Measurements from ENCODE around the gene CREB5. TPM values are rescaled to one million over a fixed set of nuclear protein-coding genes. Genes with fewer than 3 reads are reported as not detected.

Gene CREB5
- total and polyA plus RNA-seq, 2 of the 13 experiments (the other 11 are each of a cell fraction or from before 2014, with no cell fraction given): 0.38 to 0.71 TPM

GRCh38 chr7:28853834-28854749, 441.8 kb downstream of the CREB5 start (continued):
- TF ChIP-seq DDIT3 (CRISPR knock-in tag; IDR thresholded peaks at IDR 0.05) (no peak), YEATS4 (CRISPR knock-in tag; IDR thresholded peaks at IDR 0.05; ENCODE audit: borderline replicate concordance) (0 out of 2 replicates have a peak, but pooled peaks have one; percentile 27), NRL (CRISPR knock-in tag; IDR thresholded peaks at IDR 0.05; ENCODE audit: borderline replicate concordance) (0 out of 2 replicates have a peak, but pooled peaks have one; percentile 70), ZMYM4 (CRISPR knock-in tag; IDR thresholded peaks at IDR 0.05) (peak; percentile 49; the same call in 1 of the 2 replicates), SMC3 (IDR thresholded peaks at IDR 0.05; ENCODE audit: low read length) (peak; percentile 35; the same call in 1 of the 2 replicates), ZNF607 (CRISPR knock-in tag; IDR thresholded peaks at IDR 0.05; ENCODE audit: borderline replicate concordance) (no peak), CCDC6 (CRISPR knock-in tag; IDR thresholded peaks at IDR 0.05) (0 out of 2 replicates have a peak, but pooled peaks have one; percentile 45), ZNF770 (CRISPR knock-in tag; IDR thresholded peaks at IDR 0.05) (peak; percentile 80; the same call in 1 of the 2 replicates), ZNF576 (CRISPR knock-in tag; IDR thresholded peaks at IDR 0.05) (0 out of 2 replicates have a peak, but pooled peaks have one; percentile 53), MAFK (conservative IDR thresholded peaks at IDR 0.05 in 1 of 2, IDR thresholded peaks at IDR 0.05 in 1 of 2; ENCODE audit: low read length in 2 of 2) (no peak), ZNF605 (CRISPR knock-in tag; IDR thresholded peaks at IDR 0.05) (no peak), ZNF329 (CRISPR knock-in tag; IDR thresholded peaks at IDR 0.05; ENCODE audit: low read depth) (0 out of 2 replicates have a peak, but pooled peaks have one; percentile 58), TGIF2 (CRISPR knock-in tag; IDR thresholded peaks at IDR 0.05) (no peak), CTCF (CRISPR knock-in tag; IDR thresholded peaks at IDR 0.05) (peak; percentile 92), ZNF317 (CRISPR knock-in tag; IDR thresholded peaks at IDR 0.05) (peak; percentile 35; the same call in 1 of the 2 replicates), JUND (CRISPR knock-in tag; IDR thresholded peaks at IDR 0.05) (no peak)
